ENCODE measurements around the gene TBC1D17. TPM values are rescaled to one million over a fixed set of nuclear protein-coding genes. Genes with fewer than 3 reads are reported as not detected.

TBC1D17 gene
- total and polyA plus RNA-seq, 10 of the 15 experiments (the other 5 are each of a cell fraction or from before 2014, with no cell fraction given): 0.42 to 20.4 (median 11.2) TPM

DNA sequence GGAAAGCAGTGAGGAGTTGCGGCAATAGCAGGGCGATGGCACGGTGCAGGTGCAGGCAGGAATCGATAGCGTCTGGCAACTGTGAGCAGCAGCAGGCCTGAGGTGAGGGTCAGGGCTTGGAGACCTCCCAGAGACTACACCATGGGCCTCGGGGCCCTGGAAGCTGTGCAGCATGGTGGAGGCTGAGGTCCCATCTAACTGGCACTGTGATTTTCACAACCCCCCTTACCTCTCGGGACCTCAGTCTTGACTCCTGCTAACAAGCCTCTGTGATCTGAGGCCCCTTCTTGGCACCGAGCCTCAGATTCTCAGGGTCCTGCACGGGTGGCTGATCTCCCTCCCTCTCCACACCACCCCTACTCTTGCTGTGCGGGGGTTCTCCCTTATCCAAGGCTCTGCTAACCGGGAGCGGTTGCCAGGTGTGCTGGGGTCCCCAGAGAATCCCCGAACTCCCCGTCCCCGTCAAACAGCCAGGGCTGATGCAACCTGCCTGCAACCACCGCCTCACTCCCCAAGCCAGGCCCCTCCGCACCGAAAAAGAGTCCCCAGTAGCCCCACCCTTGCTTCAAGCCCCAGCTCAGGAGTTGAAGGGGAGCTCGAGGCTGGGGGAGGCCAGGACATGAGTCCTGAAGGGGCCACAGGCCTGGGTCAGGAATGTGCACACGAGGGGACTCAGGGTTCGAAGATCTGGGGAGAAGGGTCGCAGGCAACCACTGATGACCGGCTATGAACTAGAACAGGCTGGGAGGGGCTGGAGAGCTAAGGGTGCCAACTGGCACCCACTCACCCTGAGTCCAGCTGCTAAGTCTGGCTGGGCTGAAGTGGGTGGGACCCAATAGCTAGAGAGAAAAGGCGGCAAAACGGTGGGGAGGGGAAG lies 46.7 kb downstream of the TBC1D17 start:
- FAIRE-seq: no peak
- POLR2A ChIA-PET: interaction anchor here (0.5 to 1.6 kb wide), 8 partner anchors 11 to 613 kb away, joined by 3 to 5 read pairs (median 4); partner anchors contain the start of gene IL4I1
- Histone ChIP-seq H4K20me1 (ENCODE audit: control insufficient read depth, insufficient read depth) (no peaks in the 10 kb centered on the region), H3K36me3 (ENCODE audit: control insufficient read depth in 2 of 2, insufficient read depth in 2 of 2, low read length in 1 of 2) (peaks cover 14 to 33% of the 10 kb centered on the region in 2 experiments), H2AFZ (ENCODE audit: control insufficient read depth, low read depth, low read length) (no peak overlapping the region), H3K27ac (ENCODE audit: control insufficient read depth, insufficient read depth) (peak overlapping the region; percentile 52), H3K9ac (ENCODE audit: control insufficient read depth, insufficient read depth, low read length) (peak overlapping the region; percentile 25; the same call in 1 of the 2 replicates), H3K4me3 (peak overlapping the region; percentile 59), H3K4me1 (ENCODE audit: control insufficient read depth, insufficient read depth, low read length) (peaks cover 42% of the 10 kb centered on the region), H3K9me3 (replicated peaks; ENCODE audit: control insufficient read depth, insufficient read depth, low read length) (no peaks in the 10 kb centered on the region), H3K27me3 (replicated peaks in 1 of 2; ENCODE audit: control insufficient read depth in 2 of 2, insufficient read depth in 2 of 2, low read length in 1 of 2) (no peaks in the 10 kb centered on the region), H3K4me2 (ENCODE audit: control insufficient read depth, insufficient read depth) (peak overlapping the region; percentile 76), H3K79me2 (ENCODE audit: control insufficient read depth, insufficient read depth, low read length) (peaks cover 96% of the 10 kb centered on the region)
- SMC1A ChIA-PET (ENCODE audit: uncharacterized antibody, unreplicated experiment): interaction anchor here (1.2 kb wide), 1 partner anchor 13 kb away, joined by 3 read pairs; no protein-coding TSS in a partner anchor
- ATAC-seq: peak; percentile 22
- BruUV-seq (replicated peaks): no TSS peak
- 52% methylated on average over 25 of the region's 25 CpGs for WGBS (ENCODE audit: insufficient coverage, insufficient replicate concordance, low lambda C conversion rate, missing lambda C conversion rate)
- in situ Hi-C loops (cut with MboI): no loop called here
- intact Hi-C loops (cut with micrococcal nuclease; ENCODE audit: unreplicated experiment): no loop called here
- RAD21 ChIA-PET (ENCODE audit: unreplicated experiment): interaction anchor here (0.9 to 1.2 kb wide), 4 partner anchors 11 to 31 kb away, joined by 3 to 5 read pairs (median 4); no protein-coding TSS in a partner anchor
- peak; percentile 56 for DNase-seq (ENCODE audit: low read depth, low spot score)
- CTCF ChIA-PET: interaction anchor here (0.8 kb wide), 1 partner anchor 13 kb away, joined by 3 read pairs; no protein-coding TSS in a partner anchor
- TF ChIP-seq CREM (IDR thresholded peaks at IDR 0.05; ENCODE audit: low read depth) (peak; percentile 51; the same call in 1 of the 2 replicates), ATF7 (IDR thresholded peaks at IDR 0.05; ENCODE audit: low read depth) (peak; percentile 40; the same call in 1 of the 2 replicates), TBL1XR1 (IDR thresholded peaks at IDR 0.05; ENCODE audit: low read depth, low read length) (0 out of 2 replicates have a peak, but pooled peaks have one; percentile 33), WRNIP1 (IDR thresholded peaks at IDR 0.05; ENCODE audit: borderline replicate concordance, low read depth, low read length) (no peak), CHD2 (IDR thresholded peaks at IDR 0.05; ENCODE audit: borderline replicate concordance, low read depth, low read length) (peak; percentile 84), NFYA (IDR thresholded peaks at IDR 0.05; ENCODE audit: borderline replicate concordance, low read depth, low read length) (no peak), IKZF2 (IDR thresholded peaks at IDR 0.05) (peak; percentile 56 to 70; a peak in 3 of 4 replicates), NFIC (IDR thresholded peaks at IDR 0.05; ENCODE audit: low read depth, low read length) (no peak)
- TF ChIP-seq, protein P1, sequence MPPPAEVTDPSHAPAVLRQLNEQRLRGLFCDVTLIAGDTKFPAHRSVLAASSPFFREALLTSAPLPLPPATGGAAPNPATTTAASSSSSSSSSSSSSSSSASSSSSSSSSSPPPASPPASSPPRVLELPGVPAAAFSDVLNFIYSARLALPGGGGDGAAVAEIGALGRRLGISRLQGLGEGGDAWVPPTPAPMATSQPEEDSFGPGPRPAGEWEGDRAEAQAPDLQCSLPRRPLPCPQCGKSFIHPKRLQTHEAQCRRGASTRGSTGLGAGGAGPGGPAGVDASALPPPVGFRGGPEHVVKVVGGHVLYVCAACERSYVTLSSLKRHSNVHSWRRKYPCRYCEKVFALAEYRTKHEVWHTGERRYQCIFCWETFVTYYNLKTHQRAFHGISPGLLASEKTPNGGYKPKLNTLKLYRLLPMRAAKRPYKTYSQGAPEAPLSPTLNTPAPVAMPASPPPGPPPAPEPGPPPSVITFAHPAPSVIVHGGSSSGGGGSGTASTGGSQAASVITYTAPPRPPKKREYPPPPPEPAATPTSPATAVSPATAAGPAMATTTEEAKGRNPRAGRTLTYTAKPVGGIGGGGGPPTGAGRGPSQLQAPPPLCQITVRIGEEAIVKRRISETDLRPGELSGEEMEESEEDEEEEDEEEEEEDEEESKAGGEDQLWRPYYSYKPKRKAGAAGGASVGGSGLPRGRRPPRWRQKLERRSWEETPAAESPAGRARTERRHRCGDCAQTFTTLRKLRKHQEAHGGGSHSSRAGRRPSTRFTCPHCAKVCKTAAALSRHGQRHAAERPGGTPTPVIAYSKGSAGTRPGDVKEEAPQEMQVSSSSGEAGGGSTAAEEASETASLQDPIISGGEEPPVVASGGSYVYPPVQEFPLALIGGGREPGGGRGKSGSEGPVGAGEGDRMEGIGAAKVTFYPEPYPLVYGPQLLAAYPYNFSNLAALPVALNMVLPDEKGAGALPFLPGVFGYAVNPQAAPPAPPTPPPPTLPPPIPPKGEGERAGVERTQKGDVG (CRISPR knock-in tag; IDR thresholded peaks at IDR 0.05): no peak
- TF ChIP-seq, protein P2, sequence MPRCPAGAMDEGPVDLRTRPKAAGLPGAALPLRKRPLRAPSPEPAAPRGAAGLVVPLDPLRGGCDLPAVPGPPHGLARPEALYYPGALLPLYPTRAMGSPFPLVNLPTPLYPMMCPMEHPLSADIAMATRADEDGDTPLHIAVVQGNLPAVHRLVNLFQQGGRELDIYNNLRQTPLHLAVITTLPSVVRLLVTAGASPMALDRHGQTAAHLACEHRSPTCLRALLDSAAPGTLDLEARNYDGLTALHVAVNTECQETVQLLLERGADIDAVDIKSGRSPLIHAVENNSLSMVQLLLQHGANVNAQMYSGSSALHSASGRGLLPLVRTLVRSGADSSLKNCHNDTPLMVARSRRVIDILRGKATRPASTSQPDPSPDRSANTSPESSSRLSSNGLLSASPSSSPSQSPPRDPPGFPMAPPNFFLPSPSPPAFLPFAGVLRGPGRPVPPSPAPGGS (IDR thresholded peaks at IDR 0.05; ENCODE audit: borderline replicate concordance, insufficient read depth, low read depth, low read length, poor library complexity, severe bottlenecking): no peak
- TF ChIP-seq, protein P3, sequence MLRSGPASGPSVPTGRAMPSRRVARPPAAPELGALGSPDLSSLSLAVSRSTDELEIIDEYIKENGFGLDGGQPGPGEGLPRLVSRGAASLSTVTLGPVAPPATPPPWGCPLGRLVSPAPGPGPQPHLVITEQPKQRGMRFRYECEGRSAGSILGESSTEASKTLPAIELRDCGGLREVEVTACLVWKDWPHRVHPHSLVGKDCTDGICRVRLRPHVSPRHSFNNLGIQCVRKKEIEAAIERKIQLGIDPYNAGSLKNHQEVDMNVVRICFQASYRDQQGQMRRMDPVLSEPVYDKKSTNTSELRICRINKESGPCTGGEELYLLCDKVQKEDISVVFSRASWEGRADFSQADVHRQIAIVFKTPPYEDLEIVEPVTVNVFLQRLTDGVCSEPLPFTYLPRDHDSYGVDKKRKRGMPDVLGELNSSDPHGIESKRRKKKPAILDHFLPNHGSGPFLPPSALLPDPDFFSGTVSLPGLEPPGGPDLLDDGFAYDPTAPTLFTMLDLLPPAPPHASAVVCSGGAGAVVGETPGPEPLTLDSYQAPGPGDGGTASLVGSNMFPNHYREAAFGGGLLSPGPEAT (IDR thresholded peaks at IDR 0.05; ENCODE audit: low read depth): 0 out of 2 replicates have a peak, but pooled peaks have one; percentile 17
